ENCODE measurements around the gene GEMIN7. TPM values are rescaled to one million over a fixed set of nuclear protein-coding genes. Genes with fewer than 3 reads are reported as not detected.
A peak's percentile ranks its signal among the peaks of the same experiment; 100 is the strongest.

GEMIN7 gene
- total RNA-seq, 4 donors from 2014 or later = 8.8 to 30.3 (median 21.8) TPM

GRCh38 chr19:45136507-45137178, 57.6 kb downstream of the GEMIN7 start:
- peak overlapping the region in 1 of 4 donors; percentile 17 for H3K27ac ChIP-seq
- no peaks in the 10 kb centered on the region for H3K9me3 ChIP-seq
- H3K36me3 ChIP-seq = peaks cover 0 to 26% (median 7%) of the 10 kb centered on the region in 3 donors
- no peak overlapping the region for H3K4me3 ChIP-seq
- WGBS, 2 donors = 51 to 68% methylated on average over 12 of the region's 12 CpGs
- DNase-seq (ENCODE audit: low spot score in 2 of 2) = no peak
- no peak for TF ChIP-seq CTCF (IDR thresholded peaks at IDR 0.05)
- TF ChIP-seq EP300 (IDR thresholded peaks at IDR 0.05) = no peak
- no peak for TF ChIP-seq POLR2A (IDR thresholded peaks at IDR 0.05)
- H3K27me3 ChIP-seq = no peaks in the 10 kb centered on the region
- peaks cover 0 to 23% (median 3%) of the 10 kb centered on the region in 4 donors for H3K4me1 ChIP-seq

- WGBS, 2 donors = 58 to 68% methylated on average over 16 to 17 of the region's 17 CpGs
- Histone ChIP-seq H3K4me3 (no peak overlapping the region), H3K27ac (no peak overlapping the region), H3K4me1 (peaks cover 0 to 23% (median 3%) of the 10 kb centered on the region in 4 donors), H3K9me3 (no peaks in the 10 kb centered on the region), H3K27me3 (no peaks in the 10 kb centered on the region), H3K36me3 (peaks cover 0 to 32% (median 12%) of the 10 kb centered on the region in 3 donors)
- TF ChIP-seq CTCF (IDR thresholded peaks at IDR 0.05) (no peak), POLR2A (IDR thresholded peaks at IDR 0.05) (no peak), EP300 (IDR thresholded peaks at IDR 0.05) (no peak)
- no peak for DNase-seq (ENCODE audit: low spot score in 2 of 2)
Observed at GRCh38 chr19:45137179-45137761, 58.2 kb downstream of the GEMIN7 start.

GRCh38 chr19:45138303-45138751, 59.3 kb downstream of the GEMIN7 start:
- no peaks in the 10 kb centered on the region for H3K9me3 ChIP-seq
- no peaks in the 10 kb centered on the region for H3K27me3 ChIP-seq
- DNase-seq (ENCODE audit: low spot score in 2 of 2) = no peak
- WGBS, 2 donors = 76 to 78% methylated on average over 11 of the region's 11 CpGs
- H3K4me3 ChIP-seq = no peak overlapping the region
- H3K4me1 ChIP-seq = peaks cover 0 to 23% (median 3%) of the 10 kb centered on the region in 4 donors
- TF ChIP-seq POLR2A (IDR thresholded peaks at IDR 0.05) (no peak), CTCF (IDR thresholded peaks at IDR 0.05) (no peak), EP300 (IDR thresholded peaks at IDR 0.05) (no peak)
- H3K36me3 ChIP-seq = peaks cover 0 to 40% (median 14%) of the 10 kb centered on the region in 3 donors
- no peak overlapping the region for H3K27ac ChIP-seq

- TF ChIP-seq POLR2A (IDR thresholded peaks at IDR 0.05) (no peak), CTCF (IDR thresholded peaks at IDR 0.05) (no peak), EP300 (IDR thresholded peaks at IDR 0.05) (no peak)
- WGBS, 2 donors = 96 to 97% methylated on average over 19 to 23 of the region's 24 CpGs
Observed at GRCh38 chr19:45139286-45140143, 60.5 kb downstream of the GEMIN7 start.

More at GRCh38 chr19:45139286-45140143, 60.5 kb downstream of the GEMIN7 start:
- peaks cover 0 to 23% (median 3%) of the 10 kb centered on the region in 4 donors for H3K4me1 ChIP-seq
- H3K27me3 ChIP-seq = no peaks in the 10 kb centered on the region
- H3K4me3 ChIP-seq = no peak overlapping the region
- H3K27ac ChIP-seq = no peak overlapping the region
- H3K36me3 ChIP-seq = peaks cover 0 to 51% (median 16%) of the 10 kb centered on the region in 3 donors
- no peaks in the 10 kb centered on the region for H3K9me3 ChIP-seq
- no peak for DNase-seq (ENCODE audit: low spot score in 2 of 2)
